ENCODE results near the gene ZBTB43.

ZBTB43 gene

GRCh38 chr9:126883636-126884035, 78.8 kb downstream of the ZBTB43 start:
- H2AFZ ChIP-seq (ENCODE audit: low read length), result no peak overlapping the region
- no peak overlapping the region for H4K91ac ChIP-seq (ENCODE audit: low read depth, low read length, poor library complexity)
- H3K23ac ChIP-seq (ENCODE audit: low read depth, low read length, poor library complexity), result no peak overlapping the region
- H3K14ac ChIP-seq (ENCODE audit: low read length), result no peak overlapping the region
- no peak overlapping the region for H4K8ac ChIP-seq (ENCODE audit: low read depth, low read length)
- no peak overlapping the region for H2BK120ac ChIP-seq (ENCODE audit: low read depth, low read length)
- peak; percentile 11 for DNase-seq (ENCODE audit: low spot score)
- H2BK5ac ChIP-seq (ENCODE audit: low read length), result no peak overlapping the region
- H3K9me3 ChIP-seq (replicated peaks in 1 of 2; ENCODE audit: control insufficient read depth in 2 of 2, insufficient read depth in 1 of 2, low read depth in 1 of 2, low read length in 2 of 2), result no peaks in the 10 kb centered on the region
- no peak overlapping the region for H3K4me2 ChIP-seq (ENCODE audit: insufficient read depth, low read length, poor library complexity, severe bottlenecking)
- H3K18ac ChIP-seq (ENCODE audit: low read length), result no peak overlapping the region
- no peaks in the 10 kb centered on the region for H3K79me1 ChIP-seq (ENCODE audit: low read depth, low read length)
- no peak overlapping the region for H3K4ac ChIP-seq (ENCODE audit: low read length)
- H2AK5ac ChIP-seq (ENCODE audit: low read depth, low read length), result no peak overlapping the region
- no peaks in the 10 kb centered on the region for H3K27me3 ChIP-seq (ENCODE audit: control insufficient read depth in 3 of 3, insufficient read depth in 3 of 3, low read depth in 1 of 3, low read length in 3 of 3)
- H2BK12ac ChIP-seq (ENCODE audit: low read length), result no peak overlapping the region
- H2BK15ac ChIP-seq (ENCODE audit: low read length), result no peak overlapping the region
- H3K4me3 ChIP-seq (ENCODE audit: low read length in 2 of 2), result no peak overlapping the region
- H3K4me1 ChIP-seq (ENCODE audit: control insufficient read depth in 2 of 2, insufficient read depth in 1 of 2, low read depth in 1 of 2, low read length in 2 of 2), result peaks cover 0 to 13% of the 10 kb centered on the region in 2 donors
- WGBS, 2 donors (ENCODE audit: extremely low coverage in 2 of 2, insufficient read length in 2 of 2, insufficient replicate concordance in 1 of 2), result no CpG with 5 or more reads among the region's 15 CpGs
- peaks cover 14 to 73% of the 10 kb centered on the region in 2 donors for H3K36me3 ChIP-seq (replicated peaks in 1 of 2; ENCODE audit: control insufficient read depth in 2 of 2, insufficient read depth in 2 of 2, low read length in 2 of 2)
- no peak overlapping the region for H3K27ac ChIP-seq (replicated peaks; ENCODE audit: low read length)
- no peak overlapping the region for H3K9ac ChIP-seq (ENCODE audit: low read depth, low read length, poor library complexity)

GRCh38 chr9:126885131-126885641, 80.3 kb downstream of the ZBTB43 start:
- H3K36me3 ChIP-seq (replicated peaks in 1 of 2; ENCODE audit: control insufficient read depth in 2 of 2, insufficient read depth in 2 of 2, low read length in 2 of 2), result peaks cover 5 to 60% of the 10 kb centered on the region in 2 donors
- no peak overlapping the region for H4K91ac ChIP-seq (ENCODE audit: low read depth, low read length, poor library complexity)
- H3K9ac ChIP-seq (ENCODE audit: low read depth, low read length, poor library complexity), result no peak overlapping the region
- no peak overlapping the region for H2AFZ ChIP-seq (ENCODE audit: low read length)
- no peak overlapping the region for H2BK12ac ChIP-seq (ENCODE audit: low read length)
- no peaks in the 10 kb centered on the region for H3K27me3 ChIP-seq (ENCODE audit: control insufficient read depth in 3 of 3, insufficient read depth in 3 of 3, low read depth in 1 of 3, low read length in 3 of 3)
- H2BK15ac ChIP-seq (ENCODE audit: low read length), result no peak overlapping the region
- no peak overlapping the region for H3K4ac ChIP-seq (ENCODE audit: low read length)
- H3K23ac ChIP-seq (ENCODE audit: low read depth, low read length, poor library complexity), result no peak overlapping the region
- peaks cover 2 to 13% of the 10 kb centered on the region in 2 donors for H3K4me1 ChIP-seq (ENCODE audit: control insufficient read depth in 2 of 2, insufficient read depth in 1 of 2, low read depth in 1 of 2, low read length in 2 of 2)
- H3K14ac ChIP-seq (ENCODE audit: low read length), result no peak overlapping the region
- H3K79me1 ChIP-seq (ENCODE audit: low read depth, low read length), result no peaks in the 10 kb centered on the region
- H3K9me3 ChIP-seq (replicated peaks in 1 of 2; ENCODE audit: control insufficient read depth in 2 of 2, insufficient read depth in 1 of 2, low read depth in 1 of 2, low read length in 2 of 2), result no peaks in the 10 kb centered on the region
- no peak overlapping the region for H2AK5ac ChIP-seq (ENCODE audit: low read depth, low read length)
- no peak for DNase-seq (ENCODE audit: low spot score)
- H3K18ac ChIP-seq (ENCODE audit: low read length), result no peak overlapping the region
- WGBS, 2 donors (ENCODE audit: extremely low coverage in 2 of 2, insufficient read length in 2 of 2, insufficient replicate concordance in 1 of 2), result no CpG with 5 or more reads among the region's 6 CpGs
- H4K8ac ChIP-seq (ENCODE audit: low read depth, low read length), result no peak overlapping the region
- H3K4me3 ChIP-seq (ENCODE audit: low read length in 2 of 2), result no peak overlapping the region
- H2BK5ac ChIP-seq (ENCODE audit: low read length), result no peak overlapping the region
- H3K4me2 ChIP-seq (ENCODE audit: insufficient read depth, low read length, poor library complexity, severe bottlenecking), result no peak overlapping the region
- no peak overlapping the region for H2BK120ac ChIP-seq (ENCODE audit: low read depth, low read length)
- H3K27ac ChIP-seq (replicated peaks; ENCODE audit: low read length), result no peak overlapping the region

GRCh38 chr9:126886034-126886822, 81.4 kb downstream of the ZBTB43 start:
- Histone ChIP-seq H3K27me3 (ENCODE audit: control insufficient read depth in 3 of 3, insufficient read depth in 3 of 3, low read depth in 1 of 3, low read length in 3 of 3) (no peaks in the 10 kb centered on the region), H3K9me3 (replicated peaks in 1 of 2; ENCODE audit: control insufficient read depth in 2 of 2, insufficient read depth in 1 of 2, low read depth in 1 of 2, low read length in 2 of 2) (no peaks in the 10 kb centered on the region), H3K79me1 (ENCODE audit: low read depth, low read length) (no peaks in the 10 kb centered on the region), H2BK5ac (ENCODE audit: low read length) (no peak overlapping the region), H2BK12ac (ENCODE audit: low read length) (no peak overlapping the region), H3K4me2 (ENCODE audit: insufficient read depth, low read length, poor library complexity, severe bottlenecking) (no peak overlapping the region), H3K14ac (ENCODE audit: low read length) (peak overlapping the region; percentile 63), H4K91ac (ENCODE audit: low read depth, low read length, poor library complexity) (no peak overlapping the region), H3K4me1 (ENCODE audit: control insufficient read depth in 2 of 2, insufficient read depth in 1 of 2, low read depth in 1 of 2, low read length in 2 of 2) (peaks cover 2 to 13% of the 10 kb centered on the region in 2 donors), H3K18ac (ENCODE audit: low read length) (peak overlapping the region; percentile 49), H4K8ac (ENCODE audit: low read depth, low read length) (no peak overlapping the region), H3K4me3 (ENCODE audit: low read length in 2 of 2) (no peak overlapping the region), H3K36me3 (replicated peaks in 1 of 2; ENCODE audit: control insufficient read depth in 2 of 2, insufficient read depth in 2 of 2, low read length in 2 of 2) (peaks cover 0 to 50% of the 10 kb centered on the region in 2 donors), H2AK5ac (ENCODE audit: low read depth, low read length) (peak overlapping the region; percentile 84), H2BK15ac (ENCODE audit: low read length) (no peak overlapping the region), H3K9ac (ENCODE audit: low read depth, low read length, poor library complexity) (no peak overlapping the region), H2AFZ (ENCODE audit: low read length) (no peak overlapping the region), H3K4ac (ENCODE audit: low read length) (no peak overlapping the region), H2BK120ac (ENCODE audit: low read depth, low read length) (peak overlapping the region; percentile 8), H3K27ac (replicated peaks; ENCODE audit: low read length) (no peak overlapping the region), H3K23ac (ENCODE audit: low read depth, low read length, poor library complexity) (peak overlapping the region; percentile 57)
- DNase-seq (ENCODE audit: low spot score), result no peak
- WGBS, 2 donors (ENCODE audit: extremely low coverage in 2 of 2, insufficient read length in 2 of 2, insufficient replicate concordance in 1 of 2), result no CpG with 5 or more reads among the region's 23 CpGs

GRCh38 chr9:126886897-126887296, 82.1 kb downstream of the ZBTB43 start:
- H2BK12ac ChIP-seq (ENCODE audit: low read length), result no peak overlapping the region
- no peak overlapping the region for H3K4ac ChIP-seq (ENCODE audit: low read length)
- H3K4me2 ChIP-seq (ENCODE audit: insufficient read depth, low read length, poor library complexity, severe bottlenecking), result no peak overlapping the region
- no peak overlapping the region for H4K91ac ChIP-seq (ENCODE audit: low read depth, low read length, poor library complexity)
- no peak overlapping the region for H3K4me3 ChIP-seq (ENCODE audit: low read length in 2 of 2)
- H2BK120ac ChIP-seq (ENCODE audit: low read depth, low read length), result peak overlapping the region; percentile 8
- DNase-seq (ENCODE audit: low spot score), result no peak
- H3K4me1 ChIP-seq (ENCODE audit: control insufficient read depth in 2 of 2, insufficient read depth in 1 of 2, low read depth in 1 of 2, low read length in 2 of 2), result peaks cover 2 to 13% of the 10 kb centered on the region in 2 donors
- H3K18ac ChIP-seq (ENCODE audit: low read length), result no peak overlapping the region
- H3K23ac ChIP-seq (ENCODE audit: low read depth, low read length, poor library complexity), result no peak overlapping the region
- no peaks in the 10 kb centered on the region for H3K27me3 ChIP-seq (ENCODE audit: control insufficient read depth in 3 of 3, insufficient read depth in 3 of 3, low read depth in 1 of 3, low read length in 3 of 3)
- no peak overlapping the region for H2BK5ac ChIP-seq (ENCODE audit: low read length)
- H3K9ac ChIP-seq (ENCODE audit: low read depth, low read length, poor library complexity), result no peak overlapping the region
- H3K9me3 ChIP-seq (replicated peaks in 1 of 2; ENCODE audit: control insufficient read depth in 2 of 2, insufficient read depth in 1 of 2, low read depth in 1 of 2, low read length in 2 of 2), result no peaks in the 10 kb centered on the region
- H4K8ac ChIP-seq (ENCODE audit: low read depth, low read length), result no peak overlapping the region
- no peak overlapping the region for H2BK15ac ChIP-seq (ENCODE audit: low read length)
- no peaks in the 10 kb centered on the region for H3K79me1 ChIP-seq (ENCODE audit: low read depth, low read length)
- H3K27ac ChIP-seq (replicated peaks; ENCODE audit: low read length), result no peak overlapping the region
- no peak overlapping the region for H3K14ac ChIP-seq (ENCODE audit: low read length)
- H3K36me3 ChIP-seq (replicated peaks in 1 of 2; ENCODE audit: control insufficient read depth in 2 of 2, insufficient read depth in 2 of 2, low read length in 2 of 2), result peaks cover 0 to 43% of the 10 kb centered on the region in 2 donors
- no peak overlapping the region for H2AFZ ChIP-seq (ENCODE audit: low read length)
- H2AK5ac ChIP-seq (ENCODE audit: low read depth, low read length), result peak overlapping the region; percentile 84
- WGBS, 2 donors (ENCODE audit: extremely low coverage in 2 of 2, insufficient read length in 2 of 2, insufficient replicate concordance in 1 of 2), result no CpG with 5 or more reads among the region's 10 CpGs
